NB4 (cell line): Measurements from ENCODE around the gene MAK.

Experiments used
- MYC ChIP-seq: IDR thresholded peaks from 2 replicates; pipeline ENCODE4 v1.6.1; 2011; ENCODE audit warnings: low read depth, low read length
- POLR2A ChIP-seq: IDR thresholded peaks from 2 replicates; pipeline ENCODE4 v1.6.1; 2011; ENCODE audit warnings: mild to moderate bottlenecking; ENCODE audit not compliant: insufficient read length; ENCODE audit errors: extremely low read depth
- TF ChIP-seq, protein P1 (sequence below): IDR thresholded peaks from one replicate; pipeline ENCODE4 v1.5.1; 2012; ENCODE audit warnings: low read depth, low read length
- TF ChIP-seq, protein P2 (sequence below): IDR thresholded peaks from 2 replicates; pipeline ENCODE4 v1.6.1; 2011; ENCODE audit warnings: low read depth, low read length

DNA sequence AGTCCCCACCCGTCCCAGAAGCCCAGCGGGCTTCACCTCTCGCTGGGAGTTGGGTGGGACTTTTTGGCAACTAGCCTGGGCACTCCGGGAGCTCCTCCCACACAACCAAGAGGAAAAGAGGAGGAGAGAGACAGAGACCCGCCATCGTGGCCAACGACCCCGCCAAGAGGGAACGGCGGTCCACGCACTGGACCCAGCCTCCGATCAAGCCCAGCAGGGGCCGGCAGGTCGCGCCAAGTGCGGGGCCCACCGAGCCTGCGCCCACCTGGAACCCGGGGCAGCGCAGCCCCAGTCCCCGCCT, 118.4 kb downstream of the MAK start:
- TF ChIP-seq, protein P1, sequence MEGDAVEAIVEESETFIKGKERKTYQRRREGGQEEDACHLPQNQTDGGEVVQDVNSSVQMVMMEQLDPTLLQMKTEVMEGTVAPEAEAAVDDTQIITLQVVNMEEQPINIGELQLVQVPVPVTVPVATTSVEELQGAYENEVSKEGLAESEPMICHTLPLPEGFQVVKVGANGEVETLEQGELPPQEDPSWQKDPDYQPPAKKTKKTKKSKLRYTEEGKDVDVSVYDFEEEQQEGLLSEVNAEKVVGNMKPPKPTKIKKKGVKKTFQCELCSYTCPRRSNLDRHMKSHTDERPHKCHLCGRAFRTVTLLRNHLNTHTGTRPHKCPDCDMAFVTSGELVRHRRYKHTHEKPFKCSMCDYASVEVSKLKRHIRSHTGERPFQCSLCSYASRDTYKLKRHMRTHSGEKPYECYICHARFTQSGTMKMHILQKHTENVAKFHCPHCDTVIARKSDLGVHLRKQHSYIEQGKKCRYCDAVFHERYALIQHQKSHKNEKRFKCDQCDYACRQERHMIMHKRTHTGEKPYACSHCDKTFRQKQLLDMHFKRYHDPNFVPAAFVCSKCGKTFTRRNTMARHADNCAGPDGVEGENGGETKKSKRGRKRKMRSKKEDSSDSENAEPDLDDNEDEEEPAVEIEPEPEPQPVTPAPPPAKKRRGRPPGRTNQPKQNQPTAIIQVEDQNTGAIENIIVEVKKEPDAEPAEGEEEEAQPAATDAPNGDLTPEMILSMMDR, result no peak
- no peak for TF ChIP-seq POLR2A
- TF ChIP-seq, protein P2, sequence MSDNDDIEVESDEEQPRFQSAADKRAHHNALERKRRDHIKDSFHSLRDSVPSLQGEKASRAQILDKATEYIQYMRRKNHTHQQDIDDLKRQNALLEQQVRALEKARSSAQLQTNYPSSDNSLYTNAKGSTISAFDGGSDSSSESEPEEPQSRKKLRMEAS, result no peak
- no peak for TF ChIP-seq MYC
